GM12891 (cell line): ENCODE data around the gene COG5.

Experiments
- POLR2A ChIP-seq: IDR thresholded peaks from 2 replicates; pipeline ENCODE4 v1.6.1; 2011; ENCODE audit warnings: low read depth, low read length, control low read depth
- POLR2AphosphoS5 ChIP-seq: IDR thresholded peaks from 2 replicates; pipeline ENCODE4 v1.6.1; 2011; ENCODE audit warnings: low read depth, low read length, control low read depth

DNA sequence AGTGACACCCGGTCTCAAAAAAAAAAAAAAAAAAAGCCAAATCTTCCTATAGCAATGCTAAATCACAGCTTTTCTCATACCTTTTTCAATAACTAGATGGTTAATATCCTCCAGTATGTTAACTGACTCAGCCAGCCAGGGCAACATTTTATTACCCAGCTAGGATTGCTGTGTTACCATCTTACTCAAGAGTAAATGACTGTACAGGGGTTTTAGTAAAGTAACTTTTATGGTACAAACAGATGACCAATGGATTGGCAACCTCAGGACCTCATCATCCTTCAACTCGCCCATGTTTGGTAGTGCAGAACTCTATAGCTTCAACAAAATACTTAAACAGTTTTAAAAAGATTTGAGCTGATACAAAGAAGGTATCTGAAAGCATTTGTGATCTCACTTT lies 335.4 kb downstream of the COG5 start:
- TF ChIP-seq POLR2A (no peak), POLR2AphosphoS5 (no peak)
